Tibial nerve (tissue), 4 donors: ENCODE results near the gene CDK19. TPM values are rescaled to one million over a fixed set of nuclear protein-coding genes. Genes with fewer than 3 reads are reported as not detected.
"Not testable (repeated sequence)": the region's sequence is repeated elsewhere in the genome, so short reads cannot be mapped to it uniquely, and the experiment has no call there.

Source experiments
- DNase-seq, 2 donors: peaks; one replicate each; pipeline ENCODE4 v3.0.0-alpha.2; 2019; ENCODE audit warnings: low spot score in 2 of 2
- H3K27ac ChIP-seq, 4 donors: fragments of 200-600 bp; sonication (generic) in 3 of 4; one replicate each; pipeline ENCODE4 v1.5.1; 2017 to 2019; ENCODE audit warnings: mild to moderate bottlenecking in 1 of 4
- H3K27me3 ChIP-seq, 2 donors: fragments of 200-600 bp; sonication (generic) in 1 of 2; one replicate each; pipeline versions ENCODE4 v1.5.1 to v1.6.0; 2017 to 2019
- H3K36me3 ChIP-seq, 3 donors: fragments of 200-600 bp; sonication (generic); one replicate each; pipeline ENCODE4 v1.5.1; 2018 to 2019
- H3K4me1 ChIP-seq, 4 donors: fragments of 200-600 bp; sonication (generic) in 3 of 4; one replicate each; pipeline ENCODE4 v1.5.1; 2017 to 2019
- H3K4me3 ChIP-seq, 4 donors: fragments of 200-600 bp; sonication (generic) in 3 of 4; one replicate each; pipeline ENCODE4 v1.5.1; 2017 to 2019; ENCODE audit warnings: mild to moderate bottlenecking in 1 of 4, moderate library complexity in 1 of 4
- H3K9me3 ChIP-seq, 4 donors: fragments of 200-600 bp; sonication (generic) in 3 of 4; one replicate each; pipeline ENCODE4 v1.5.1; 2017 to 2019
- EP300 ChIP-seq, 2 donors: sonication (generic); formaldehyde crosslinking; IDR thresholded peaks; one replicate each; pipeline ENCODE4 v1.6.1; 2017; ENCODE audit warnings: antibody characterized with exemption in 2 of 2, mild to moderate bottlenecking in 1 of 2
- POLR2A ChIP-seq, 2 donors: fragments of 450-650 bp; IDR thresholded peaks; one replicate each; pipeline ENCODE4 v1.6.1; 2017; ENCODE audit warnings: antibody characterized with exemption in 2 of 2, mild to moderate bottlenecking in 2 of 2, moderate library complexity in 2 of 2
- WGBS, 2 donors: methylation state at CpG; one replicate each; pipeline ENCODE4 v1.1.5; 2018; 5-methylcytosine and 5-hydroxymethylcytosine counted together
- total RNA-seq, 4 donors: library from RNA; depleted of rRNA; stranded (reverse); fragments of >200 nt; gene quantifications; one replicate each; pipeline ENCODE4 v1.1.0, GENCODE V29; 2016
- TF ChIP-seq, protein P1 (sequence below), 5 experiments: fragments of 200-600 bp in 3 of 5; fragments of 450-650 bp in 2 of 5; sonication (generic) in 3 of 5; IDR thresholded peaks; one replicate each; pipeline ENCODE4 v1.5.1; 2016 to 2019; ENCODE audit warnings: antibody characterized with exemption in 5 of 5, mild to moderate bottlenecking in 3 of 5, moderate library complexity in 2 of 5

The CDK19 gene
- total RNA-seq, 4 donors from 2014 or later: 18.6 to 29.3 (median 24.3) TPM

- Histone ChIP-seq H3K27ac (no peak overlapping the region), H3K27me3 (no peaks in the 10 kb centered on the region), H3K4me3 (no peak overlapping the region), H3K9me3 (no peaks in the 10 kb centered on the region), H3K4me1 (no peaks in the 10 kb centered on the region), H3K36me3 (no peaks in the 10 kb centered on the region)
- WGBS, 2 donors: 88 to 89% methylated on average over 6 of the region's 6 CpGs
- TF ChIP-seq EP300 (IDR thresholded peaks at IDR 0.05) (no peak), POLR2A (IDR thresholded peaks at IDR 0.05) (no peak)
- TF ChIP-seq, protein P1, sequence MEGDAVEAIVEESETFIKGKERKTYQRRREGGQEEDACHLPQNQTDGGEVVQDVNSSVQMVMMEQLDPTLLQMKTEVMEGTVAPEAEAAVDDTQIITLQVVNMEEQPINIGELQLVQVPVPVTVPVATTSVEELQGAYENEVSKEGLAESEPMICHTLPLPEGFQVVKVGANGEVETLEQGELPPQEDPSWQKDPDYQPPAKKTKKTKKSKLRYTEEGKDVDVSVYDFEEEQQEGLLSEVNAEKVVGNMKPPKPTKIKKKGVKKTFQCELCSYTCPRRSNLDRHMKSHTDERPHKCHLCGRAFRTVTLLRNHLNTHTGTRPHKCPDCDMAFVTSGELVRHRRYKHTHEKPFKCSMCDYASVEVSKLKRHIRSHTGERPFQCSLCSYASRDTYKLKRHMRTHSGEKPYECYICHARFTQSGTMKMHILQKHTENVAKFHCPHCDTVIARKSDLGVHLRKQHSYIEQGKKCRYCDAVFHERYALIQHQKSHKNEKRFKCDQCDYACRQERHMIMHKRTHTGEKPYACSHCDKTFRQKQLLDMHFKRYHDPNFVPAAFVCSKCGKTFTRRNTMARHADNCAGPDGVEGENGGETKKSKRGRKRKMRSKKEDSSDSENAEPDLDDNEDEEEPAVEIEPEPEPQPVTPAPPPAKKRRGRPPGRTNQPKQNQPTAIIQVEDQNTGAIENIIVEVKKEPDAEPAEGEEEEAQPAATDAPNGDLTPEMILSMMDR (IDR thresholded peaks at IDR 0.05): no peak
- DNase-seq: no peak
These were observed 26.0 kb upstream of the CDK19 start for GRCh38 chr6:110841266-110841665.

DNA sequence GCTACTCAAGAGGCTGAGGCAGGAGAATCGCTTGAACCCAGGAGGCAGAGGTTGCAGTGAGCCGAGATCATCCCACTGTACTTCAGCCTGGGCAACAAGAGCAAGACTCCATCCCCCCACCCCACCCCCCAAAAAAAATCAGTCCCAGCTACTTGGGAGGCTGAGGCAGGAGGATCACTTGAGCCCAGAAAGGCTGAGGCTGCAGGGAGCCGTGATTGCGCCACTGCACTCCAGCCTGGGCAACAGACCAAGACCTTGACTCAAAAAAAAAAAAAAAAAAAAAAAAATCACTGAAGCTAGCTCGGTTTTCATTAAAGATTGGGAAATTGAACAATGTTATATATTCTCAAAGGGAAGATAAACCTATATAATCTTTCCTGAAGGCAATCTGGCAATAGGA, 20.5 kb upstream of the CDK19 start:
- H3K4me3 ChIP-seq, H3K9me3 ChIP-seq, H3K4me1 ChIP-seq, H3K27ac ChIP-seq, H3K36me3 ChIP-seq, H3K27me3 ChIP-seq, DNase-seq: not testable (repeated sequence)
- 73 to 78% methylated on average over 5 of the region's 5 CpGs for WGBS, 2 donors

- H3K4me1 ChIP-seq: no peaks in the 10 kb centered on the region
- TF ChIP-seq, protein P1 (IDR thresholded peaks at IDR 0.05): no peak
- no peak for DNase-seq
- H3K4me3 ChIP-seq: no peak overlapping the region
- no peak overlapping the region for H3K27ac ChIP-seq
- 93 to 97% methylated on average over 6 of the region's 6 CpGs for WGBS, 2 donors
- H3K27me3 ChIP-seq: no peaks in the 10 kb centered on the region
- peaks cover 0 to 5% (median 0%) of the 10 kb centered on the region in 3 donors for H3K36me3 ChIP-seq
- no peaks in the 10 kb centered on the region for H3K9me3 ChIP-seq
These were observed 18.6 kb upstream of the CDK19 start for GRCh38 chr6:110833831-110834230.

DNA sequence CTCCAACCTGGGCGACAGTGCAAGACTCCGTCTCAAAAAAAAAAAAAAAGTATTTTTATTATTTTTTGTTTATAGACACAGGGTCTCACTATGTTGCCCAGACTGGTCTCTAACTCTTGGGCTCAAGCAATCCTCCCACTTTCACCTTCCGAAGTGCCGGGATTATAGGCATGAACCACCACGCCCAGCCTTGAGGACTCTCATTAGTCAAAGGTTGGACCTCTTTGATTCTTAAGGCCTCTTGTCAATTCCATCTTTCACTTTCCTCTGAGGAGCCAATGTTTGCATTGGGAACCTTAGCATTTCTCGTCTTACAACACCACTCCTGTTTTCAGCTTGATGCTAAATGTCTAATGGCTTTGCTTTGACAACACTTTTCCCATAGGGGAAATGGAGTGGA, 16.1 kb upstream of the CDK19 start:
- Histone ChIP-seq H3K4me1 (no peaks in the 10 kb centered on the region), H3K27ac (no peak overlapping the region), H3K9me3 (no peaks in the 10 kb centered on the region), H3K36me3 (peaks cover 0 to 5% (median 0%) of the 10 kb centered on the region in 3 donors), H3K27me3 (no peaks in the 10 kb centered on the region), H3K4me3 (no peak overlapping the region)
- 94 to 95% methylated on average over 6 of the region's 6 CpGs for WGBS, 2 donors
- DNase-seq: no peak
- TF ChIP-seq, protein P1 (IDR thresholded peaks at IDR 0.05): no peak
- TF ChIP-seq POLR2A (IDR thresholded peaks at IDR 0.05) (no peak), EP300 (IDR thresholded peaks at IDR 0.05) (no peak)

- TF ChIP-seq EP300 (IDR thresholded peaks at IDR 0.05) (no peak), POLR2A (IDR thresholded peaks at IDR 0.05) (no peak)
- TF ChIP-seq, protein P1 (IDR thresholded peaks at IDR 0.05): no peak
- Histone ChIP-seq H3K9me3 (no peaks in the 10 kb centered on the region), H3K27ac (no peak overlapping the region), H3K4me1 (no peaks in the 10 kb centered on the region), H3K27me3 (no peaks in the 10 kb centered on the region), H3K36me3 (peaks cover 0 to 5% (median 0%) of the 10 kb centered on the region in 3 donors), H3K4me3 (no peak overlapping the region)
- 69 to 72% methylated on average over 1 of the region's 1 CpG for WGBS, 2 donors
- DNase-seq: no peak
These were observed 13.1 kb upstream of the CDK19 start for GRCh38 chr6:110828396-110828795.
